Measurements from ENCODE around the gene RTCB.

DNA sequence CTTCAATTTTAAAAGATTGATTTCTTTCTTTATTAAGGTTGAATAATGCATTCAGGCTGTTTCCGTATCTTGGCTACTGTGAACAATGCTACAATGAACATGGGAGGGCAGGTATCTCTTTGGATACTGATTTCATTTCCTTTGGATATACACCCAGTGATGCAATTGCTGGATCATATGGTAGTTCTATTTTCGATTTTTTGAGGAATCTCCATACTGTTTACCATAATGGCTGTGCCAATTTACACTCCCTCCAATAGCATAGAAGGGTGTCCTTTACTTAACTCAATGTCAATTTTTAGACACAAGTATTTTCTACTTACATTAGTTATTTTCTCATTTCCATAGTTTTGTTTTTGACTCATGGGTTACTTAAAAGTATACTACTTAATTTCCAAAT, 8.0 kb downstream of the RTCB start:
- TF ChIP-seq, protein P1, sequence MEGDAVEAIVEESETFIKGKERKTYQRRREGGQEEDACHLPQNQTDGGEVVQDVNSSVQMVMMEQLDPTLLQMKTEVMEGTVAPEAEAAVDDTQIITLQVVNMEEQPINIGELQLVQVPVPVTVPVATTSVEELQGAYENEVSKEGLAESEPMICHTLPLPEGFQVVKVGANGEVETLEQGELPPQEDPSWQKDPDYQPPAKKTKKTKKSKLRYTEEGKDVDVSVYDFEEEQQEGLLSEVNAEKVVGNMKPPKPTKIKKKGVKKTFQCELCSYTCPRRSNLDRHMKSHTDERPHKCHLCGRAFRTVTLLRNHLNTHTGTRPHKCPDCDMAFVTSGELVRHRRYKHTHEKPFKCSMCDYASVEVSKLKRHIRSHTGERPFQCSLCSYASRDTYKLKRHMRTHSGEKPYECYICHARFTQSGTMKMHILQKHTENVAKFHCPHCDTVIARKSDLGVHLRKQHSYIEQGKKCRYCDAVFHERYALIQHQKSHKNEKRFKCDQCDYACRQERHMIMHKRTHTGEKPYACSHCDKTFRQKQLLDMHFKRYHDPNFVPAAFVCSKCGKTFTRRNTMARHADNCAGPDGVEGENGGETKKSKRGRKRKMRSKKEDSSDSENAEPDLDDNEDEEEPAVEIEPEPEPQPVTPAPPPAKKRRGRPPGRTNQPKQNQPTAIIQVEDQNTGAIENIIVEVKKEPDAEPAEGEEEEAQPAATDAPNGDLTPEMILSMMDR (IDR thresholded peaks at IDR 0.05), result no peak
- no peak for TF ChIP-seq POLR2A (IDR thresholded peaks at IDR 0.05)

Data from stomach (tissue), 4 donors.